K562 (cell line): ENCODE data around the gene TAS1R3. TPM values are rescaled to one million over a fixed set of nuclear protein-coding genes. Genes with fewer than 3 reads are reported as not detected.

Source experiments
- ATAC-seq: fragments of 200-7000 bp; cut with Tn5 transposase; 3 replicates; pipeline ENCODE4 v1.9.1; 2020; ENCODE audit warnings: moderate library complexity
- BruUV-seq: library from RNA; stranded (reverse); fragments of 400-500 nt; replicated peaks from 2 replicates; lab custom pipeline; 2021; lab: Mats Ljungman, UMichigan
- CTCF ChIA-PET: fragments of 300-600 bp; formaldehyde crosslinking; extraction: SDS; loops from one replicate; lab custom pipeline; 2021; ENCODE audit warnings: low intra/inter-chr PET ratio; lab: Yijun Ruan, JAX
- POLR2A ChIA-PET: fragments of 300-600, 350-650 bp; sonication (Branson Sonifier 250); formaldehyde crosslinking; extraction: SDS; loops from one replicate; lab custom pipeline; 2021; ENCODE audit warnings: antibody characterized with exemption, inconsistent platforms; lab: Yijun Ruan, JAX
- DNase-seq, 4 experiments: peaks; one replicate each; pipeline versions ENCODE4 v3.0.0 to v3.0.0-alpha.2; 2011 to 2018; ENCODE audit warnings: low spot score in 3 of 4, mixed read lengths in 3 of 4; ENCODE audit errors: extremely low read depth in 1 of 4
- FAIRE-seq: peaks from 2 replicates; lab custom pipeline; 2011; peaks lifted over from hg19 to GRCh38; lab: Jason Lieb, UNC
- H2AFZ ChIP-seq: 2 replicates; pipeline ENCODE4 v1.6.0; 2011; ENCODE audit warnings: low read depth, low read length, control low read depth, inconsistent platforms
- H3K27ac ChIP-seq: fragments of 200-600 bp; 3 replicates; pipeline ENCODE4 v1.8.0; 2011; ENCODE audit warnings: low read depth, mild to moderate bottlenecking, control low read depth, inconsistent platforms, low read length, moderate library complexity, mixed read lengths; ENCODE audit errors: extremely low read depth
- H3K27me3 ChIP-seq, 2 experiments: fragments of 300-600 bp in 1 of 2; 2 replicates in 1 of 2; 3 replicates in 1 of 2; pipeline versions ENCODE4 v1.6.0 to v1.8.0; 2011; ENCODE audit warnings: inconsistent platforms in 2 of 2, low read length in 2 of 2, mild to moderate bottlenecking in 1 of 2, mixed read lengths in 1 of 2, moderate library complexity in 1 of 2; ENCODE audit not compliant: control insufficient read depth in 2 of 2, insufficient read depth in 2 of 2
- H3K36me3 ChIP-seq: fragments of 300-600 bp; 3 replicates; pipeline ENCODE4 v1.8.0; 2011; ENCODE audit warnings: mild to moderate bottlenecking, low read length, inconsistent platforms; ENCODE audit not compliant: control insufficient read depth, insufficient read depth
- H3K4me1 ChIP-seq, 2 experiments: fragments of 200-600 bp in 1 of 2; replicated peaks in 1 of 2; 2 replicates in 1 of 2; 3 replicates in 1 of 2; pipeline versions ENCODE4 v1.5.1 to v1.8.0; 2011; ENCODE audit warnings: inconsistent platforms in 2 of 2, low read length in 2 of 2, mild to moderate bottlenecking in 1 of 2, mixed read lengths in 1 of 2, moderate library complexity in 1 of 2; ENCODE audit not compliant: control insufficient read depth in 2 of 2, insufficient read depth in 2 of 2
- H3K4me2 ChIP-seq: 2 replicates; pipeline ENCODE4 v1.6.1; 2011; ENCODE audit warnings: low read length, control low read depth, inconsistent platforms, mixed read lengths; ENCODE audit not compliant: insufficient read depth
- H3K4me3 ChIP-seq: fragments of 200-600 bp; sonication (generic), shearing (Covaris generic); 2 replicates; pipeline ENCODE4 v1.5.1; 2016; ENCODE audit warnings: control low read depth, inconsistent platforms
- H3K79me2 ChIP-seq: fragments of 200-600 bp; 3 replicates; pipeline ENCODE4 v1.8.0; 2011; ENCODE audit warnings: low read length, inconsistent platforms; ENCODE audit not compliant: control insufficient read depth, insufficient read depth
- H3K9ac ChIP-seq, 2 experiments: 2 replicates each; pipeline versions ENCODE4 v1.6.0 to v1.6.1; 2011; ENCODE audit warnings: low read depth in 2 of 2, low read length in 2 of 2, control low read depth in 1 of 2, inconsistent platforms in 1 of 2, mild to moderate bottlenecking in 1 of 2, mixed read lengths in 1 of 2; ENCODE audit not compliant: insufficient read depth in 1 of 2
- H3K9me1 ChIP-seq: one replicate; pipeline ENCODE4 v1.6.0; 2011; ENCODE audit warnings: inconsistent platforms, mild to moderate bottlenecking, low read length, moderate library complexity; ENCODE audit not compliant: control insufficient read depth, insufficient read depth
- H3K9me3 ChIP-seq: replicated peaks from 2 replicates; pipeline ENCODE4 v1.5.1; 2011; ENCODE audit warnings: low read depth, low read length, inconsistent platforms; ENCODE audit not compliant: control insufficient read depth, insufficient read depth
- H4K20me1 ChIP-seq: replicated peaks from 2 replicates; pipeline ENCODE4 v1.6.1; 2011; ENCODE audit warnings: low read length, inconsistent platforms, mixed read lengths; ENCODE audit not compliant: control insufficient read depth, insufficient read depth
- ADNP ChIP-seq: fragments of 200-800 bp; sonication (Bioruptor generic); IDR thresholded peaks from 2 replicates; pipeline ENCODE4 v1.6.1; 2016; ENCODE audit warnings: missing genetic modification characterization, missing compliant biosample characterization
- KDM2B ChIP-seq: fragments of 250-450 bp; sonication (Bioruptor Pico); IDR thresholded peaks from 2 replicates; pipeline ENCODE4 v1.8.0; 2021; ENCODE audit warnings: mild to moderate bottlenecking, moderate library complexity
- MYBL2 ChIP-seq, 2 experiments: fragments of 450-650 bp in 1 of 2; sonication (generic) in 1 of 2; formaldehyde crosslinking in 1 of 2; IDR thresholded peaks; 2 replicates each; pipeline versions ENCODE4 v1.6.1 to v1.8.1; 2017 to 2022; ENCODE audit warnings: borderline replicate concordance in 1 of 2, inconsistent platforms in 1 of 2, low read depth in 1 of 2, mild to moderate bottlenecking in 1 of 2, missing genetic modification reagents in 1 of 2, moderate library complexity in 1 of 2
- PRMT5 ChIP-seq: sonication (generic); formaldehyde crosslinking; IDR thresholded peaks from 2 replicates; pipeline ENCODE4 v1.5.0; 2020; ENCODE audit warnings: missing genetic modification reagents
- THAP12 ChIP-seq: fragments of 250-450 bp; sonication (Bioruptor Pico); IDR thresholded peaks from 2 replicates; pipeline ENCODE4 v1.9.0; 2021; ENCODE audit warnings: mild to moderate bottlenecking, inconsistent platforms
- ZEB2 ChIP-seq: fragments of 450-650 bp; IDR thresholded peaks from 2 replicates; pipeline ENCODE4 v1.6.1; 2016
- ZNF407 ChIP-seq: fragments of 450-650 bp; IDR thresholded peaks from 2 replicates; pipeline ENCODE4 v1.6.1; 2016; ENCODE audit warnings: low read depth
- ZNF717 ChIP-seq: fragments of 250-450 bp; sonication (Bioruptor Pico); IDR thresholded peaks from 2 replicates; pipeline ENCODE4 v1.5.0; 2021
- ZNF764 ChIP-seq: fragments of 250-450 bp; sonication (Bioruptor Pico); IDR thresholded peaks from 2 replicates; pipeline ENCODE4 v1.4.0; 2020; ENCODE audit warnings: low read depth, mild to moderate bottlenecking, moderate library complexity
- WGBS: fragments of 100-300 bp; shearing (Covaris generic); methylation state at CpG from one replicate; pipeline ENCODE4 v1.1.6; 2016; ENCODE audit warnings: low coverage, mixed read lengths; ENCODE audit not compliant: insufficient coverage; ENCODE audit errors: missing lambda C conversion rate; 5-methylcytosine and 5-hydroxymethylcytosine counted together
- in situ Hi-C: fragments of 300-500 bp; cut with MboI; formaldehyde crosslinking; loops from 4 replicates; pipeline ENCODE4 v1.15.0; 2018; ENCODE audit warnings: inconsistent platforms, mixed read lengths
- intact Hi-C: fragments of 100-400 bp; cut with micrococcal nuclease; formaldehyde crosslinking; loops from 2 replicates; pipeline ENCODE4 v1.14.2; 2022
- polyA plus RNA-seq, 8 experiments: library from polyadenylated mRNA; depleted of rRNA in 4 of 8; stranded (reverse) in 5 of 8; unstranded in 3 of 8; fragments of >200 nt; fragmentation: Nextera tagmentation in 2 of 8; fragmentation: Illumina TruSeq in 1 of 8; extraction: Ambion mirVana in 2 of 8; extraction: Trizol in 1 of 8; gene quantifications; 2 replicates each; pipeline versions ENCODE4 v1.2.1 to v1.2.3, GENCODE V29; 2011 to 2014; ENCODE audit warnings: inconsistent platforms in 1 of 8, missing spikeins in 1 of 8
- total RNA-seq, 7 experiments: library from RNA; depleted of rRNA in 6 of 7; stranded (reverse); fragments of >200 nt in 6 of 7; fragmentation: Illumina TruSeq in 2 of 7; extraction: Trizol in 2 of 7; gene quantifications; 2 replicates each; pipeline versions ENCODE4 v1.2.1 to v1.2.3, GENCODE V29; 2011 to 2021; ENCODE audit warnings: low replicate concordance in 1 of 7

TAS1R3 gene
- total and polyA plus RNA-seq, 9 of the 15 experiments (the other 6 are each of a cell fraction or from before 2014, with no cell fraction given), result 0.07 to 0.13 TPM; not detected in 7

GRCh38 chr1:1324524-1325287 lies 6.4 kb upstream of the TAS1R3 start, which contains the start of the genes CPTP and INTS11:
Gene CPTP, plus strand, starts transcription at chr1:1324802. Its CDS starts 2,109 bp downstream, at chr1:1326911.
Gene INTS11, minus strand, starts transcription at chr1:1324660. Its CDS starts 52 bp downstream, at chr1:1324608.
- H3K4me3 ChIP-seq, result peak within 1 kb of the TSS; percentile 99
- DNase-seq, result peak; percentile 97 to 99 (median 98)
- no peaks in the 10 kb centered on the region for H3K27me3 ChIP-seq
- H3K4me2 ChIP-seq, result peak within 1 kb of the TSS; percentile 85
- peak; percentile 92 for ATAC-seq
- peaks cover 63% of the 10 kb centered on the region for H3K79me2 ChIP-seq
- peak within 1 kb of the TSS; percentile 86 for H2AFZ ChIP-seq
- 2% methylated on average over 55 of the region's 84 CpGs for WGBS
- intact Hi-C loops, result loop anchor here (2.0 to 5.0 kb wide), 2 partner anchors 16 to 53 kb away; partner anchors contain the start of genes AURKAIP1 and PUSL1
- in situ Hi-C loops, result no loop called here
- FAIRE-seq, result peak; percentile 90
- peak within 1 kb of the TSS; percentile 89 for H3K27ac ChIP-seq
- H3K9ac ChIP-seq, result peak within 1 kb of the TSS; percentile 93 to 99
- no TSS peak for BruUV-seq
- peaks cover 1% of the 10 kb centered on the region; the same call in 1 of the 2 replicates for H3K9me3 ChIP-seq
- ChIA-PET CTCF (no interaction called here), POLR2A (interaction anchor here (0.6 to 2.1 kb wide), 5 partner anchors 10 to 244 kb away, joined by 3 to 6 read pairs (median 5); no protein-coding TSS in a partner anchor)
- H4K20me1 ChIP-seq, result peaks cover 13% of the 10 kb centered on the region; the same call in 1 of the 2 replicates
- H3K4me1 ChIP-seq, result peaks cover 16 to 90% of the 10 kb centered on the region in 2 experiments
- peaks cover 48% of the 10 kb centered on the region; the same call in 1 of the 3 replicates for H3K36me3 ChIP-seq
- peaks cover 8% of the 10 kb centered on the region for H3K9me1 ChIP-seq
- TF ChIP-seq ADNP (tag), result no peak
- TF ChIP-seq ZNF407, result no peak
- TF ChIP-seq KDM2B (CRISPR knock-in tag), result 0 out of 2 replicates have a peak, but pooled peaks have one; percentile 35
- no peak for TF ChIP-seq MYBL2 (IDR thresholded peaks at IDR 0.05; ENCODE audit: low read depth)
- TF ChIP-seq MYBL2 (CRISPR knock-in tag; IDR thresholded peaks at IDR 0.05; ENCODE audit: borderline replicate concordance), result no peak
- TF ChIP-seq PRMT5 (CRISPR knock-in tag), result peak; percentile 68; the same call in 1 of the 2 replicates
- no peak for TF ChIP-seq ZEB2
- 0 out of 2 replicates have a peak, but pooled peaks have one; percentile 55 for TF ChIP-seq ZNF764 (CRISPR knock-in tag)
- TF ChIP-seq ZNF717 (CRISPR knock-in tag), result no peak
- TF ChIP-seq THAP12 (CRISPR knock-in tag), result peak; percentile 54; the same call in 1 of the 2 replicates
